HepG2 (cell line): Measurements from ENCODE around the gene NRSN2. TPM values are rescaled to one million over a fixed set of nuclear protein-coding genes. Genes with fewer than 3 reads are reported as not detected.

Experiments
- GFI1 ChIP-seq: sonication (generic); formaldehyde crosslinking; IDR thresholded peaks from 2 replicates; pipeline ENCODE4 v1.5.0; 2020; ENCODE audit warnings: missing genetic modification reagents, mild to moderate bottlenecking, borderline replicate concordance
- IRX3 ChIP-seq: sonication (generic); formaldehyde crosslinking; IDR thresholded peaks from 2 replicates; pipeline ENCODE4 v1.8.1; 2023; ENCODE audit warnings: mild to moderate bottlenecking, low read depth, missing genetic modification reagents, borderline replicate concordance
- KLF11 ChIP-seq: IDR thresholded peaks from 2 replicates; pipeline ENCODE4 v1.6.1; 2016; ENCODE audit warnings: missing compliant biosample characterization
- SRSF4 ChIP-seq: fragments of 200-400 bp; formaldehyde crosslinking; IDR thresholded peaks from one replicate; pipeline ENCODE4 v1.6.1; 2018; ENCODE audit warnings: mild to moderate bottlenecking, low read depth, low read length, moderate library complexity; ENCODE audit not compliant: poor library complexity, severe bottlenecking
- TBX3 ChIP-seq: fragments of 450-650 bp; IDR thresholded peaks from 2 replicates; pipeline ENCODE4 v1.6.1; 2017; ENCODE audit warnings: antibody characterized with exemption, mild to moderate bottlenecking, inconsistent platforms, borderline replicate concordance
- ZBTB20 ChIP-seq: sonication (generic); formaldehyde crosslinking; IDR thresholded peaks from 2 replicates; pipeline ENCODE4 v1.8.1; 2023; ENCODE audit warnings: missing genetic modification reagents, low read depth, mild to moderate bottlenecking, borderline replicate concordance
- ZNF431 ChIP-seq: sonication (generic); formaldehyde crosslinking; IDR thresholded peaks from 2 replicates; pipeline ENCODE4 v1.9.0; 2022; ENCODE audit warnings: missing genetic modification reagents, low read depth, mild to moderate bottlenecking, borderline replicate concordance
- ZNF543 ChIP-seq: sonication (generic); formaldehyde crosslinking; IDR thresholded peaks from 2 replicates; pipeline ENCODE4 v1.4.0; 2020; ENCODE audit warnings: mild to moderate bottlenecking, missing genetic modification reagents
- ZSCAN29 ChIP-seq: sonication (generic); formaldehyde crosslinking; conservative IDR thresholded peaks from 2 replicates; pipeline ENCODE4 v1.4.0; 2020; ENCODE audit warnings: mild to moderate bottlenecking, missing genetic modification reagents
- polyA plus RNA-seq, 8 experiments: library from polyadenylated mRNA; depleted of rRNA in 3 of 8; stranded (reverse) in 7 of 8; unstranded in 1 of 8; fragments of >200 nt; fragmentation: Illumina TruSeq in 4 of 8; extraction: Trizol in 4 of 8; gene quantifications; 2 replicates each; pipeline versions ENCODE4 v1.2.1 to v1.2.3, GENCODE V29; 2011 to 2016; ENCODE audit warnings: low read depth in 4 of 8, missing spikeins in 1 of 8, mixed read lengths in 1 of 8; ENCODE audit not compliant: insufficient read depth in 1 of 8
- total RNA-seq, 5 experiments: library from RNA; depleted of rRNA; stranded (reverse); fragments of >200 nt; fragmentation: Illumina TruSeq; extraction: Trizol; gene quantifications; 2 replicates each; pipeline ENCODE4 v1.2.3, GENCODE V29; 2016; ENCODE audit warnings: low read depth in 1 of 5
- TF ChIP-seq, protein P1 (sequence below): sonication (generic); formaldehyde crosslinking; IDR thresholded peaks from 2 replicates; pipeline ENCODE4 v1.8.1; 2023; ENCODE audit warnings: mild to moderate bottlenecking, moderate library complexity, missing genetic modification reagents
- TF ChIP-seq, protein P2 (sequence below): sonication (generic); formaldehyde crosslinking; IDR thresholded peaks from 2 replicates; pipeline ENCODE4 v1.4.0; 2020; ENCODE audit warnings: missing genetic modification reagents
- TF ChIP-seq, protein P3 (sequence below): sonication (generic); formaldehyde crosslinking; IDR thresholded peaks from 2 replicates; pipeline ENCODE4 v1.5.1; 2020; ENCODE audit warnings: mild to moderate bottlenecking, moderate library complexity, missing genetic modification reagents
- TF ChIP-seq, protein P4 (sequence below): sonication (generic); formaldehyde crosslinking; IDR thresholded peaks from 2 replicates; pipeline ENCODE4 v1.8.0; 2022; ENCODE audit warnings: low read depth, missing genetic modification reagents
- TF ChIP-seq, protein P5 (sequence below): sonication (generic); formaldehyde crosslinking; IDR thresholded peaks from 2 replicates; pipeline ENCODE4 v1.5.1; 2020; ENCODE audit warnings: mild to moderate bottlenecking, missing genetic modification reagents, moderate library complexity

Gene NRSN2
- total and polyA plus RNA-seq, 2 of the 13 experiments (the other 11 are each of a cell fraction or from before 2014, with no cell fraction given), result 32.3 to 49.4 TPM

DNA sequence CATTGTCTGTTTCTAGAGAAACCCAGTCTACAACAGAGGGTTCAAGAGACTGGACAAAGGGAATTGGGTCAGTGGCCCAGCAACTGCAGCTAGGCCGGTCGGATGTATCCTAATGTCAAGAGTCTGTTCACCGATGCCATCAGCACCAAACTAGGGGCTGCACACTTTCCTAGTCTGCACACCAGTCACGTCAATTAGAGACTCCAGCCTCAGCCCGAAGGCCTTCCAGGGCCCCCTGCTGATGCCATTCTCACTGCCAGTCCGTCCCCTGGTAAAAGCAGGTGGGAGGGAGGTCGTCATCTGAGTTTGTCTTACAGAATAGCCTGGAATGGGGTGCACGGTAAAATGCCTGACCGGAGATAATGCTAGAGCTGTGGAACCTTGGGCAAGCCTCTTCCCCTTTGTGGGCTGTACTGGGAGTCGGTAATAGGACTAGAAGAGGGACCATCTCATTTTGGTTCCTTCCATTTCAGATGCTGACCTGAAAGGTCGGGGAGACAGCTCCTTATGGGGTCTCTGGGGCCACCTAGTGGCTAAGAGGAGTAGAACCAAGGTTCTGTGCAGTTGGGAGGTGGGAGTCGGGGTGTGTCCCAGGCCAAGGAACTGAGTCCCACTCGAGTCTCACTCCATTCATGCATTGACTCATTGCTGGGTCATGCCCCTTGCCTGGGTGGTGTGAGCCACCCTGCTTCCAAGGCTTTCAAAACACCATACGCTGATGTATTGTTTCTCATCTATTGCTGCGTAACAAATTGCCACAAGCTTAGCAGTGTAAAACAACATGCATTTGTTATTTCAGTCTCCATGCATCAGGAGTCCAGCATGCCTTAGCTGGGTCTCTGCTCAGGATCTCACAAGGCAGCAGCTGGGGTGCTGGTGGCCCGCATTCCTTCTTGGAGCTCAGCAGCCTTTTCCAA lies 16.4 kb upstream of the NRSN2 start (continued):
- TF ChIP-seq, protein P1, sequence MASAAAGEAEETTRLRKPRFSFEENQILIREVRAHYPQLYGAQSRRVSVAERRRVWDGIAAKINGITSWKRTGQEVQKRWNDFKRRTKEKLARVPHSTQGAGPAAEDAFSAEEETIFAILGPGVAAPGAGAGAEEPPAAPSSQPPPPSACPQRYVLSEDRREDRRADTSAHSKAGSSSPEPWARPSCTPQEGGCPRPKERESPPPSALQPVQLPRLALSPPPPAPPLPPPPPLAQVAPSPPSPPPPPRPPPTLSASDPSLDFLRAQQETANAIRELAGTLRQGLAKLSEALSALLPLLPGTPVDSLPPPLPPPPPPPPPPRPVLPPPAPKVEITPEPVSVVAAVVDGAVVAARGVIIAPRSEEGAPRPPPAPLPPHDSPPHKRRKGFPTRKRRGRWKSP (CRISPR knock-in tag), result peak; percentile 22; the same call in 1 of the 2 replicates
- TF ChIP-seq TBX3 (no peak), ZBTB20 (CRISPR knock-in tag) (0 out of 2 replicates have a peak, but pooled peaks have one; percentile 42), IRX3 (no peak), SRSF4 (no peak), GFI1 (CRISPR knock-in tag) (no peak), KLF11 (CRISPR knock-in tag) (no peak), ZSCAN29 (CRISPR knock-in tag) (peak; percentile 83; the same call in 1 of the 2 replicates), ZNF543 (CRISPR knock-in tag) (0 out of 2 replicates have a peak, but pooled peaks have one; percentile 32), ZNF431 (CRISPR knock-in tag) (no peak)
- TF ChIP-seq, protein P2, sequence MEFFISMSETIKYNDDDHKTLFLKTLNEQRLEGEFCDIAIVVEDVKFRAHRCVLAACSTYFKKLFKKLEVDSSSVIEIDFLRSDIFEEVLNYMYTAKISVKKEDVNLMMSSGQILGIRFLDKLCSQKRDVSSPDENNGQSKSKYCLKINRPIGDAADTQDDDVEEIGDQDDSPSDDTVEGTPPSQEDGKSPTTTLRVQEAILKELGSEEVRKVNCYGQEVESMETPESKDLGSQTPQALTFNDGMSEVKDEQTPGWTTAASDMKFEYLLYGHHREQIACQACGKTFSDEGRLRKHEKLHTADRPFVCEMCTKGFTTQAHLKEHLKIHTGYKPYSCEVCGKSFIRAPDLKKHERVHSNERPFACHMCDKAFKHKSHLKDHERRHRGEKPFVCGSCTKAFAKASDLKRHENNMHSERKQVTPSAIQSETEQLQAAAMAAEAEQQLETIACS (CRISPR knock-in tag), result no peak
- TF ChIP-seq, protein P3, sequence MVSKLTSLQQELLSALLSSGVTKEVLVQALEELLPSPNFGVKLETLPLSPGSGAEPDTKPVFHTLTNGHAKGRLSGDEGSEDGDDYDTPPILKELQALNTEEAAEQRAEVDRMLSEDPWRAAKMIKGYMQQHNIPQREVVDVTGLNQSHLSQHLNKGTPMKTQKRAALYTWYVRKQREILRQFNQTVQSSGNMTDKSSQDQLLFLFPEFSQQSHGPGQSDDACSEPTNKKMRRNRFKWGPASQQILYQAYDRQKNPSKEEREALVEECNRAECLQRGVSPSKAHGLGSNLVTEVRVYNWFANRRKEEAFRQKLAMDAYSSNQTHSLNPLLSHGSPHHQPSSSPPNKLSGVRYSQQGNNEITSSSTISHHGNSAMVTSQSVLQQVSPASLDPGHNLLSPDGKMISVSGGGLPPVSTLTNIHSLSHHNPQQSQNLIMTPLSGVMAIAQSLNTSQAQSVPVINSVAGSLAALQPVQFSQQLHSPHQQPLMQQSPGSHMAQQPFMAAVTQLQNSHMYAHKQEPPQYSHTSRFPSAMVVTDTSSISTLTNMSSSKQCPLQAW (CRISPR knock-in tag), result peak; percentile 74
- TF ChIP-seq, protein P4, sequence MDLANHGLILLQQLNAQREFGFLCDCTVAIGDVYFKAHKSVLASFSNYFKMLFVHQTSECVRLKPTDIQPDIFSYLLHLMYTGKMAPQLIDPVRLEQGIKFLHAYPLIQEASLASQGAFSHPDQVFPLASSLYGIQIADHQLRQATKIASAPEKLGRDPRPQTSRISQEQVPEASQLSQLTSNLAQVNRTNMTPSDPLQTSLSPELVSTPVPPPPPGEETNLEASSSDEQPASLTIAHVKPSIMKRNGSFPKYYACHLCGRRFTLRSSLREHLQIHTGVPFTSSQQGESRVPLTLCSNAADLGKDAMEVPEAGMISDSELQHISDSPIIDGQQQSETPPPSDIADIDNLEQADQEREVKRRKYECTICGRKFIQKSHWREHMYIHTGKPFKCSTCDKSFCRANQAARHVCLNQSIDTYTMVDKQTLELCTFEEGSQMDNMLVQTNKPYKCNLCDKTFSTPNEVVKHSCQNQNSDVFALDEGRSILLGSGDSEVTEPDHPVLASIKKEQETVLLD (CRISPR knock-in tag), result no peak
- TF ChIP-seq, protein P5, sequence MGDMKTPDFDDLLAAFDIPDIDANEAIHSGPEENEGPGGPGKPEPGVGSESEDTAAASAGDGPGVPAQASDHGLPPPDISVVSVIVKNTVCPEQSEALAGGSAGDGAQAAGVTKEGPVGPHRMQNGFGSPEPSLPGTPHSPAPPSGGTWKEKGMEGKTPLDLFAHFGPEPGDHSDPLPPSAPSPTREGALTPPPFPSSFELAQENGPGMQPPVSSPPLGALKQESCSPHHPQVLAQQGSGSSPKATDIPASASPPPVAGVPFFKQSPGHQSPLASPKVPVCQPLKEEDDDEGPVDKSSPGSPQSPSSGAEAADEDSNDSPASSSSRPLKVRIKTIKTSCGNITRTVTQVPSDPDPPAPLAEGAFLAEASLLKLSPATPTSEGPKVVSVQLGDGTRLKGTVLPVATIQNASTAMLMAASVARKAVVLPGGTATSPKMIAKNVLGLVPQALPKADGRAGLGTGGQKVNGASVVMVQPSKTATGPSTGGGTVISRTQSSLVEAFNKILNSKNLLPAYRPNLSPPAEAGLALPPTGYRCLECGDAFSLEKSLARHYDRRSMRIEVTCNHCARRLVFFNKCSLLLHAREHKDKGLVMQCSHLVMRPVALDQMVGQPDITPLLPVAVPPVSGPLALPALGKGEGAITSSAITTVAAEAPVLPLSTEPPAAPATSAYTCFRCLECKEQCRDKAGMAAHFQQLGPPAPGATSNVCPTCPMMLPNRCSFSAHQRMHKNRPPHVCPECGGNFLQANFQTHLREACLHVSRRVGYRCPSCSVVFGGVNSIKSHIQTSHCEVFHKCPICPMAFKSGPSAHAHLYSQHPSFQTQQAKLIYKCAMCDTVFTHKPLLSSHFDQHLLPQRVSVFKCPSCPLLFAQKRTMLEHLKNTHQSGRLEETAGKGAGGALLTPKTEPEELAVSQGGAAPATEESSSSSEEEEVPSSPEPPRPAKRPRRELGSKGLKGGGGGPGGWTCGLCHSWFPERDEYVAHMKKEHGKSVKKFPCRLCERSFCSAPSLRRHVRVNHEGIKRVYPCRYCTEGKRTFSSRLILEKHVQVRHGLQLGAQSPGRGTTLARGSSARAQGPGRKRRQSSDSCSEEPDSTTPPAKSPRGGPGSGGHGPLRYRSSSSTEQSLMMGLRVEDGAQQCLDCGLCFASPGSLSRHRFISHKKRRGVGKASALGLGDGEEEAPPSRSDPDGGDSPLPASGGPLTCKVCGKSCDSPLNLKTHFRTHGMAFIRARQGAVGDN (CRISPR knock-in tag), result peak; percentile 42
